Measurements from ENCODE around the gene INPP5B.

Gene INPP5B

DNA sequence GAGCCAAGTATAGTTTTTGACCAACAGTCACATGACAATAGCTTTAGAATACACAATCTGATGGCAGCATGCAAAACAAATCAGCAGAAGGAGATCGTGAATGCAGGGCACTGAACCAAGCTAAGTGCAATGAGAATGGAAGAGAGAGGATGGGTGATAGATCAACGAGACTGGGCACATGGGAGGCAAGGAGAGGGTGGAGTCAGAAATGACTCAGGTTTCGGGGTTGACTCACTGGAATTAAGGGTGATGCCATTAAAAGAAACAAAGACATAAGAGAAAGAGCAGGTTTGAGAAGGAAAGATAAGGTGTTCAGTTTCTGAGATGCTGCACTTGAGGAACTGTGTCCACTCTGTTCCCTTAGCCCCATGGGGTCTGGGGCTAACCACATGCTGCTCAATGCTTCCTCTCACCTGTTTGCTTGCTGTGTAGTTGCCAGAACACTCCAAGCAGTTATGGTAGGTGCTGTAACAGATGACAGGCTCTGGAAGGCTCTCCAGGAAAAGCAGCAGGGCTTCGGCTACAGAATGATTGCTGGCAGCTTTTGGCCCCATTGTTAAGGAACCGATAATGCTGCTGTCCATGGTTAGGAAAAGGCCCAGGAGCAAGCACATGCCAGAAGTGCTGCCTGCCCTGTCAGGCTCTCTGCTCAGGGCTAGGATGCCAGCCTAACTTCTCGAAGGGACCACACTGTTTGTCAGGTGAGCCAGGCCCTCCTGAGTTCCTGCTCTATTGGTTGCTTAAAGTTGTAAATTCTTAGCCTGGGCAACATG is 81.3 kb downstream of the INPP5B start:
- no peak for DNase-seq

DNA sequence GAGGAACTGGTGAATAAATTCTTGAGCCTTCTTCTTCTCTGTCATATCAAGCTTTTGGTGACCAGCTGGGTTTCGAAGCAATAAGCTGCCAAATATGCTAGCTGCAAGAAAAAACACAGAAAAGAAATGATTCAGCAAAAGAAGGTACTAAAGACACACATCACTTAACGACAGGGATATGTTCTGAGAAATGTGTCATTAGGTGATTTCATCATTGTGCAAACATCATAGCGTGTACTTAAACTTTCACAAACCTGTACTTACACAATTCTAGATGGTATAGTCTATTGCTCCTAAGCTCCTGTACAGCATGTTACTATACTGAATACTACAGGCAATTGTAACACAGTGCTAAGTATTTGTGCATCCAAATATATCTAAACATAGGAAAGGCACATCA is 84.5 kb downstream of the INPP5B start:
- no peak for DNase-seq

DNA sequence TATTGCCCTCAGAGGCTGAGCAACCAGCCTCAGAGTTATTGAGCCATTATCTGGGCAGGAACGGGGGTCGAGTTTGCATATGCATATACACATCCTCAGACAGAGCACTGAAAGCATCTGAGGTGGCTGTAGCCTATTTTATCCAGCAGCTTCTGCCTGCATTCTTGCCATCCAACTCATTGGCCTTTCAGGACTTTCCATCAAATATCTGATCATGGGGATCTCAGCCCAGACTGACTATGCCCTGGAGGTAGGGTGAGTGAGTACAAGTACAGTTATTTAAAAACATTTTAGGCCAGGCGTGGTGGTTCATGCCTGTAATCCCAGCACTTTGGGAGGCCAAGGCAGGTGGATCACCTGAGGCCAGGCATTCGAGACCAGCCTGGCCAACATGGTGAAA is 85.7 kb downstream of the INPP5B start:
- DNase-seq, result no peak

DNA sequence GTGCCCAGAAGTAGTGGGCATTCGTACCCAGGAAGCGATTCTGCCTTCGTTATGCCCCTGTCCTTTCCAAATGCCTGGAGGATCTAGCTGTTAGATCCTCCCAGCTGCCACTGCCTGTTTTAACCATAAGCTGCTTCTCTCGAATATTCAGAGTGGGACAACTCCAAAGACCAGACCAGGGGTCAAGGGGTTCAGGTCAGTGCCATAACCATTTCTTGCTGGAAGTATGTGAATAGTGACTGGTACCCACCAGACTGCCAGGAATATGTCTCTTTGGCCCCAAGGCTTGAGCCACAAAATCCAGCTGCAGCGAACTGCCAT is 86.5 kb downstream of the INPP5B start:
- no peak for DNase-seq

DNA sequence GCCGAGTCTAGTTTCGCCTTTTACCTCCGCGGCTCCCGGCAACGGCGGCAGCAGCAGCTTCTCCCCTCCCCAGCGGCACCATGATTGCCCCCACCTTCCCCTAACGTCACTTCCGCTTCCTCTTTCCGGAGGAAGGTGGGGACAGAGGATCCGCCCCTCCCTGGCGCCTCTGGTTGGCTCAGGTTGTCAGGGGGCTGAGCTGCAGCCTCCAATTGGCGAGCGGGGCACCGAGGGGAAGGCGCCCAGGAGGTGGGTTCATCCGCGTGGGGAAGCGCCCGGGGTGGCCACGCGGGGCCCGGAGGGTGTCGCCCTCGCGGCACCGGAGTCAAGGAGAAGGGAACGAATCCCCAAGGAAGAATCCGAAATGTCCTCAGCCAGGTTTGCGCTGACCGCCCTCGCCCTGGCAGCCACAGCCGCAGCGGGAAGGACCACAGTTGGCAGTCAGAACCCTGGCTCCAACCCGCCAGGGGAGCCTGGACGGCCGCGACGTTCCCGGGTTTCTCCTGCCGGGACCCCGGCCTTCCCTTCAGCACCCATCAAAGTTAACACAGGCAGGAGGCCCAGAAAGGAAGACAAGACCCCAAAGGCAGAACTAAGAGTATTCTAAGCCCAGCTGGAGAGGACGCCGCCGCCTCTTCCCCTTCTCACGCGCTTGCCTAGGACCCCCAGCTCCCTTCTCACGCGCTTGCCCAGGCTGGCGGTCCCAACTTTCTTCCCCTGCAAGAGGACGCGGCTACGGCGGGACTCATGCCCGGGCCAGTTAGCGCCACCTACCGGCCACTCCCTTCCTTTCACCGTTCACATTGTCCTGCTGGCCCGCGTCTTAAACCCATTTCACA is 87.1 kb downstream of the INPP5B start, which contains the start of gene MTF1:
Gene MTF1, minus strand, starts transcription at position 86 of the 839 bp plus-strand sequence. CDS start 1,934 bp downstream, outside the sequence.
- DNase-seq, result peak; percentile 96

DNA sequence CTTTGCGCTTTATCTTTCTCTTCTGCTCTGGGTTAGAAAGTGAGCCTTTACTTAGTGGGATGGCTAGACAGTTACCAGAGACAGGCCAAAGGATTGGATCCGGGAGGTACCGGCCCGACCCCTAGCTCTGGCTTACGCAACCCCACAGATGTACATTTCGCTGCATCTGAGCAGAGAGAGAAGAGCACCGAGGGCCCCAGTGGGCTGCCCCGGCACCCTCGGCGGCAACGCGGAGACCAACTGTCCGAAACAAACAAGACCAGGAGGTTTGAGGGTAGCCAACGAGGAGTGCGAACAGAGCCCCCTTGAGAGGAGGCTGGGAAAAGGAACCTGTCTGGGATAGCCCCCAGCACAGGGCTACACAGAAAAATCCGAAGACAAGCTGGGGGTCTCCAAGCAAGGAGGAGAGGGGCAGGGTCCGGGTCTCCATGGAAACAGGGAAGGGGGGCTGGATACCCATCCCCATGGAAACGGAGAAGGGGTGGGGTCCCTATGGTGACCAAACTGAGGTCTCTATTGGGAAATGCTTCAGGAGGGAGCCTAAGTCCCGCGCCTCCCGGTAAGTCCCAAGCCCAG is 87.8 kb downstream of the INPP5B start:
- no peak for DNase-seq

DNA sequence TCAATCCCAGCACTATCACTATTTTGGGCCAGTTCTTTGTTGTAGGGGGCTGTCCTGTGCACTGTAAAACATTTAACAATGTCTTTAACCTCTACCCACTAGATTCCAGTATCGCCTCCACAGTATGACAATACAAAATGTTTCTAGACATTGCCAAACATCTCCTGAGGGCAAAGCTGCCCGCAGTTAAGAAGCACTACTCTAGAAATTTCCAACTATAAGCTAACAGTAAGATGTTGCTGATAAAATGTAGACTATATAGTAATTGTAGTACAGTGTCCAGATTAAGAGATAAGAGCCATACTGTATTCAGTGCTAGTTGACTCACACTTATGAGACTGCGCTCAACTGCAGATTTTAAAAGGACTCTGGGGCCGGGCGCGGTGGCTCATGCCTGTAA is 92.4 kb downstream of the INPP5B start:
- DNase-seq, result no peak

DNA sequence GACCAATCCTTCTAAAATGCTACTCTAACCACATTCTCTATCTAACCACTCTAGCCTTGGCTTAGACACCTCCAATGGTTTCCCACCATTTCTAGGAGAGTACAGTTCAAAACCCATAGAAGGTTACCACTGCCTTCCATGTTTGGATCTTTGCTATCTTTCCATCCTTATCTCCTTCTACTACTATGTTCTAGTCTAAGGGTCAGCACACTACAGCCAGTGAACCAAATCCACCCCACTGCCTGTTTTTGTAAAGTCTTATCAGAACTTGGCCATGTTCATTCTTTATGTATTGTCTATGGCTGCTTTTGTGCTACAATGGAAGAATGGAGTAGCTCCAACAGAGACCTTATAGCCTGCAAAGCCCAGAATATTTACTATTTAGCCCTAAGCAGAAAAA is 93.7 kb downstream of the INPP5B start:
- no peak for DNase-seq

DNA sequence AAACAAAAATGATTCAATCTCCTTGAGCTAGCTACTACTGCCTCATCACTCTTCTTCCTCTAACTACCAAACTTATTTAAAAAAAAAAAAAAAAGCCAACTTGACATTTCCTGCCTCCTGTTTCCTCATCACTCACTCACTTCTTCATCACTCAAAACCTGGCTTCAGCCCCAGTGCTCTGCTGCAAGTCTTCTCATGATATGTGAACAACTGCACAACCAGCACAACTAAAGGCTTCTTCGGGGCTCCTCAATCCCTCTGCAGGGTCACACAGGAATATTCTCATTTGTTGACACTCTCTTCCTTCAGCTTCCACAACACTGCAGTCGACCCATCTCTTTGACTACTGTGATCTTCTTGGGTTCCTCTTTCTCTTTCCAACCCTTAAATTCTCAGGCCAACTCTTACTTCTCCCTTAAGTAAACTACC is 95.1 kb downstream of the INPP5B start:
- DNase-seq, result no peak

DNA sequence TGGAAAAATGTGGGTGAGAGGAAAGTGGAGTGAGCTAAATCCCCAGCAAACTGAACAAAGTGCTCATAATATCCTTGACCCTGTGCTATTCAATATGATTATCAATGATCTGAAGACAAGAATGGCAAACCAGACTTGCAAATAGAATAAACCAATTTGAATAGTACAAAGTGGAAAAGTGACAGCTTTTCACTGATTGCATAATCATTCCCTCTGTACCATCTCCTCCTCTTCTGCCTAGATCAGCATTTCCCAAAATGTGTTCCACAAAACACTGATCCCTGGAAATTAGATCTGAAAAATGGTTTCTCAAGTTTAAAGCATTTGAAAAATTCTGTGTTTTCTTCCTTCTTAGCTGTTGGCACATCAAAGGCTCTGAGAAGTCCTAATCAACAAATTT is 95.6 kb downstream of the INPP5B start:
- DNase-seq, result no peak

DNA sequence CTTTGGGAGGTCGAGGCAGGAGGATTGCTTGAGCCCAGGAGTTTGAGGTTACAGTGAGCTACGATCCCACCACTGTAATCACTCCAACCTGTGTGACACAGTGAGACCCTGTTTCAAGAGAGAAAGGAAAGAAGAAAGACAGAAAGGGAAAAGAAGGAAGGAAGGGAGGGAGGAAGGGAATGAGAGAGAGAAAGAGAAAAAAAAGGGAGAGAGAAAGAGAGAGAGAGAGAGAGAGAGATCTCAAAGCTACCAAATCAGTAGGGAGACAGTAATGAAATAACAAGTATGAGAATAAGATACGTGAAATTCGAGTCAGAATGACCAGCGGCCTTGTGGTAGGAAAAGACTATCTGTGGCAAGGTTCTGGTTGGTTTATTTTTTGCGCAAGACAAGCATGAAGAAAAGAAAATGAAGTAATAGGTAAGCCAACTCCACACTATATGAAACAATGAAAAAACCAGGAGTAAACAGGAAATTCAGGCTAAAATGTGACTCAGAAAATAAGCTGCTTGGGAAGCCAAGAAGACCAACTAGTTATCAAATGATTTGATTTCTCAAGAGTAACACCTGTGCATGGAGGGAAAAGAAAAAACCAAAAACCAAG is 96.4 kb downstream of the INPP5B start:
- no peak for DNase-seq

DNA sequence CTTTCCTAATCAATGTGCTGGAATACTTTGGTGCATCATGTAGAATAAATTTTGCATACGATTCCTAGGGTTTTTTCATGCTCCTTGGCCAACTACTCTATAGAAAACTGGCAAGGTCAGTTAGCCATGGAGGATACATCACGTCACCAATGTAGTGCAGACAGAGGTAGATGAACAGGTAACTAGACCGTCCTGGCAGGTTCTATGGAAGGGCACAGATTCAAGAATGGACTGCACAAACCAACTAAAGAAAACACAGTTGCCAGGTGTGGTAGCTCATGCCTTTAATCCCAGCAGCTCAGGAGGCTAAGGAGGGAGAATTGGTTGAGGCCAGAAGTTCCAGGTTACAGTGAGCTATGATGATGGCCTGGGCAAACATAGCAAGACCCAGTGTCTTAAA is 97.4 kb downstream of the INPP5B start:
- DNase-seq, result no peak

DNA sequence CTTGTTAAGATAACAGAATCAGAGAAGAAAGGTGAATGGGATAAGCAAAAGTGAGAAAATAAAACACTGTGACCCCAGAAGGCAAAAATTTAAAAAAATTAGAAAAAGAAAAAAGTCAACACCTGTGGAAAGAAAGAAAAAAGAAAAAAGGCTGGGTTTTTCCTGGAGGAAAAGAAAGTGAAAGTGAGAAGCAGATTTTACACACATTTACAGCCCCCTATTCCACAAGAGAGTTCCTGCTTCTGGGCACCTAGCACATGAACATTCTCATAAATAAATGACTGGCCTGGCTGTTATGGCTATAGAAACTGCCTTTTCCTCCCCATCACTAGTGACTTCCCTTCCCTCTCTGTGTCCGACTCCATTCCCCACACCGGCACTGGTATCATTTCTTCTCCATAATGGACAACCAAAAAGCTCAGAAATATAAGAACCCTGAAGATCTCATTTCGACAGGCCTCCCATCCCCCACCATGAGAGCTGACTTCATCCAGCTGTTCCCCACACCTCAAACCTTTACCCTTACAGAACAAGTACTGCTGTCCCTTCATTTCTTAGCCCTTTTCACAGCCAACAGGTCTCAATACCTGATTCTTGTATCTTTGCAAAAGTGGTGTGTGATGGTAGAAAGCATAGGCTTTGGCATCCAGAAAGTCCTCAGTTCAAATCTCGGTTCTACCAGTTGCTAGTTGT is 100.1 kb downstream of the INPP5B start:
- DNase-seq, result no peak

DNA sequence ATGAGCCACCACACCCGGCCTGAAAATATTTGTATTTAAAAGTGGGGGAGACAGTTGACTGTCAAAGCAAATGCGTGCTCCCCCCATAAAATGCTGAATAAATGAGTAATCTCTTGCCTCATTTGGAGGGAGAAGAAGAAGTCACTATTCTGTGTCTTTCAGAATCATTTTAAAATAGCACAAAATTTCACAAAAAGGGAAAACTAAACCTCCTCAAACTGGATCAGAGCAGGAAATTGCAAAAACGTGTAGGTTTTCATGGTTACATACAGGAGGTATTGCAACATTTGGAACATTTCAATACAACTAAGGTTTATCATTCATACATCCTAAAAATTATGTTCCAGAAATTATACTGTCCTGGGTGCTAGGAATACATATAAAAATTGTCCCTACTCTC is 101.1 kb downstream of the INPP5B start:
- no peak for DNase-seq

DNA sequence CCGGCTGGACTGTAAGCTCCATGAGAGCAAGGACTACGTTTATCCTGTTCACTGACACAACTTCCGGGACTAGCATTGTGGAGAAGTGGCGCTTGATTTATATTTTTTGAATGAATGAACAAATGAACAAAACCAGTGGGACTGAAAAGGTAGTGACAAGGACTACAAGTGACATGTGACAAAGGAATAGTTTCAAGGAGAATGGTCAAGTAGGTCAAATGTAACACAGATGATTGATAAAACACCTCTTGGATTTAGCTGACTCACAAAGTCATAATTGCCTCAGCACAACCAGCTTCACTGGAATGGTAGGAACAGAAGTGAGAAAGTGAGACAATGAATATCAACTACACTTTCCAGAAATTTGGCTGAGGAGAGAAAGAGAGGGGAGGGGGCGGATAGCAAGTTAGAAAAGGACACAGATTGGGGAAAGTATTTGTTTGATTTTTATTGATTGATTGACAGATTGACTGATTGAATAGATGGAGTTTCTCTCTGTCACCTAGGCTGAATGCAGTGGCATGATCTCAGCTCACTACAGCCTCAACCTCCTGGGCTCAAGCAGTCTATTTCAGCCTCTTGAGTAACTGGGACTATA is 101.7 kb downstream of the INPP5B start:
- DNase-seq, result no peak

DNA sequence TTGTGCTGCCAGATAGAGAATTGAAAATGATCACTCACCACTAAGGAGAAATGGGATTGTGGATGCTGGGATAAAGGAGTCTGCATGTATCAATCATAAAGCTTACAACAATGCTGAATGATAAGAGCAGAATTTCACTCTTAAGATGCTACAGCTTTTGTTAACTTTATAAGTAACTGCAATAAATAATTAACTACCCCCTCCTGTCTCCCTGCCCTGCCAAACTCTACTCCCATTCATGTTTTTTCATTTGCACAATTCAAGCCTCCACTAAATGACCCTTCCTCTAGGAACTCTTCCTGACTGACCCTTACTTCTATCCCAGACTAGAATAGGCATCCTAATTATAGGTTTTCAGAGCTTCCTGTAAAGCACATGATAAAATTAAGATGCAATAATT is 102.3 kb downstream of the INPP5B start:
- DNase-seq, result no peak

DNA sequence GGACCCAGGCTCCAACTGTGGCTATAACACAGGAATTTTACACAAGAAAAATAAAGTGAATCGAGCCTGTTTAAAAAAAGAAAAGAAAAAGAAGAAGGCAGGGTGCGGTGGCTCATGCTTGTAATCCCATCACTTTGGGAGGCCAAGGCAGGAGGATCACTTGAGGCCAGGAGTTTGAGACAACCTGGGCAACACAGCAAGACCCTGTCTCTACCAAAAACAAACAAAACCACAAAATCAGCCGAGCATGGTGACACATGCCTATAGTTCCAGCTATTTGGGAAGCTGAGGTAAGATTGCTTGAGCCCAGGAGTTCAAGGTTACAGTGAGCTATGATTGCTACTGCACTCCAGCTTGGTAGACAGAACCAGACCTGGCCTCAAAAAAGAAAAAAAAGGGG is 105.2 kb downstream of the INPP5B start:
- no peak for DNase-seq

DNA sequence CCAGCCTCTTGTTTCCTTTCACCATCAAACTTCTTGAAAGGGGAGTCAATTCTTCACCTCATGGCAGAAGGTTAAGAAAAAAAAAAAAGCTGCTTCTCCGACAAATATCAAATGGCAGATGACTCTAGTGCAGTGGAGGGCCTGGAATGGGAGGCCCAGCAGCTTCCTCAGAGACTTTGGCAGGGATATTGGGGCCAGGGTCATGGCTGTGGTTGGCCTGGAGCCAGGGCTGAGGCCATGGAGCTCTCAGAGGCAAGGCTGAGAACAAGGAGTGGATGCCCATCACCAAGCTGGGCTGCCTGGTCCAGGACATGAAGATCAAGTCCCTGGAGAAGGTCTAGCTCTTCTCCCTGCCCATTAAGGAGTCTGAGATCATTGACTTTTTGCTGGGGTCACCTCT is 106.1 kb downstream of the INPP5B start:
- DNase-seq, result no peak

DNA sequence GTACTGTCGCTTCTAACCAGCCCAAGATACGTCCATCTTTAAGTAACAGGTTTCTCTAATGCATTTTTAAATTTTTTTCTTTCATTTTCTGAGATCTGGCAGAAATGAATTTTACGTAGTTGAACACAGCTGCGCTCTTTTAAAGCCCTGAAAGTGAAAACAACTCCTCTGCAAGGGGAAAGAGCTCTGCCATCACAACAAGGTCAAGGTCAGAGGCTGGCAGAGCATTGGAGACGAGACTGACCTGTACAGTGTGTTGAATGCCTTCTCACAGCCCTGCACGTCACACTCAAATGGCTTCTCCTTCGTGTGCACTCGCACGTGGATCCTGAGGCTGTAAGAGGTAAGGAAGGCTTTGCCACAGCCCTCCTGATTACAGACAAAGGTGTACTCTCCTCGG is 107.2 kb downstream of the INPP5B start:
- DNase-seq, result no peak

DNA sequence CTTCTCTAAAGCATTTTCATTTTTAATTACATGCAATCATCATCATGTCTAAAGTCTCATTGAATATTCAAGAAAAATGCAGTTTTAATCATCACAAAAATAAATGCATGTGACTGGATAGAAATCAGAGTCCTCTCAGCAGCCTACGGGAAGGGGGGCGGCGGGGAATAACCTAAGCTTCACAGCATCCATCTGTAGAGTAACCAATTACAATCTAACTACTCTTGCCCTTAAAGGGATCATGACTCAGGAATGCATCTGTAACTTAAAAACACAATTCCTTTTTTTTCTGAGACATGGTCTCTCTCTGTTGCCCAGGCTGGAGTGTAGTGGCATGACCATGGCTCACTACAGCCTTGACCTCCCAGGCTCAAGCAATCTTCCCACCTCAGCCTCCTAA is 110.1 kb downstream of the INPP5B start:
- no peak for DNase-seq

DNA sequence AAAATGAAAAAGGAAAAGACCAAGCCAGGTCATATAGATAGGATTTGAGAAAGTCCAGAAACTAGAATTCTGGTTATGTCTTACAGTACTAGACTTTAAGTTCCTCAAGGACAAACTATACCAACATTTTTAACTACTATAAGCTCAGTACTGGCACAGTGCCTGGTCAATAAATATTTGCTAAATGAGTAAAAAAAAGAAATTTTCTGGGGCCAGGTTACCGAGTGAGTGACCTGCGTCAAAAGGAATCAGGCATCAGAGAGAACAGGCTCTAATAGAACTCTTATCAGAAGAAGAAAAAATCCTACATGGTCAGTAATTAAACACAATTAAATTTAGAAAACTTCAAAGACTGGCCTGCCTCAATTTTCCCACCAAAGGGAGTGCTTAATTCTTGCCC is 115.0 kb downstream of the INPP5B start:
- no peak for DNase-seq

DNA sequence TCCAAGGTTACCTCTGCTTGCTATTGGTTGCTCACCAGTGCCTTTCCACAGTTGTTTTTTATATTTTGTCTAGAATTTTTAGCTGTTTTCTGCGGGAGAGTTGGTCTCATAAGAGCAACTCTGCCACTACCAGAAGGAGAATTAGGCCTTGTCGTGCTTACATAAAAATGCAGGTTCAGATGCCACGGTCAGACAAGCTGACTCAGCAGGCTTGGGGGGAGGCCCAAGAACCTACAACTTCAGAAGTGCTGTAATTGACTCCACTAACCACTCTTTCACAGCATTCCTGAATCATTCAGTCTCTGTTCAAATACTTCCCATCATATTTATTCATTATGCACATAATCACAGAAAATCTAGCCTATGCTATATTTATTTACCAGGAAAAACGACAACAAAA is 115.7 kb downstream of the INPP5B start:
- DNase-seq, result no peak

Data from NCI-H1105 treated with DMSO at 0.1 percent for 48 hours (cell line).